Testis (tissue), 5 donors: Measurements from ENCODE around the gene TMEM9. TPM values are rescaled to one million over a fixed set of nuclear protein-coding genes. Genes with fewer than 3 reads are reported as not detected.

Source experiments
- DNase-seq: peaks from one replicate; pipeline ENCODE4 v3.0.0-alpha.2; 2019
- H3K27ac ChIP-seq, 2 donors: fragments of 200-600 bp; sonication (generic); one replicate each; pipeline ENCODE4 v1.5.1; 2019
- H3K27me3 ChIP-seq: fragments of 200-600 bp; sonication (generic); one replicate; pipeline ENCODE4 v1.5.1; 2019
- H3K36me3 ChIP-seq: fragments of 200-600 bp; sonication (generic); one replicate; pipeline ENCODE4 v1.5.1; 2017; ENCODE audit warnings: low read depth; ENCODE audit errors: missing control alignments
- H3K4me1 ChIP-seq: fragments of 200-600 bp; sonication (generic); one replicate; pipeline ENCODE4 v1.5.1; 2019
- H3K4me3 ChIP-seq, 2 donors: fragments of 200-600 bp; sonication (generic); one replicate each; pipeline ENCODE4 v1.5.1; 2017 to 2019
- H3K9me3 ChIP-seq: fragments of 200-600 bp; sonication (generic); one replicate; pipeline ENCODE4 v1.5.1; 2017
- POLR2A ChIP-seq: fragments of 450-650 bp; IDR thresholded peaks from one replicate; pipeline ENCODE4 v1.6.1; 2017; ENCODE audit warnings: antibody characterized with exemption, mild to moderate bottlenecking, moderate library complexity
- WGBS, 2 donors: methylation state at CpG; one replicate each; pipeline ENCODE4 v1.1.5; 2018; 5-methylcytosine and 5-hydroxymethylcytosine counted together
- intact Hi-C: fragments of 100-400 bp; cut with DNase I; formaldehyde crosslinking; loops from one replicate; pipeline ENCODE4 v1.15.1; 2023; ENCODE audit warnings: low total_unique reads
- long read RNA-seq, 2 donors: transcript quantifications; one replicate each; lab custom pipeline, GENCODE V29; 2026
- polyA plus RNA-seq: library from polyadenylated mRNA; stranded (reverse); fragments of 350-450 nt; fragmentation: Illumina TruSeq; extraction: RNeasy Lipid Tissue Mini Kit (QIAGEN cat#74804); gene quantifications from one replicate; pipeline ENCODE4 v1.2.3, GENCODE V29; 2014; ENCODE audit warnings: low read depth, low replicate concordance; ENCODE audit not compliant: insufficient read depth
- total RNA-seq, 2 donors: library from RNA; depleted of rRNA; stranded (reverse); fragments of >200 nt; gene quantifications; one replicate each; pipeline ENCODE4 v1.2.3, GENCODE V29; 2016
- TF ChIP-seq, protein P1 (sequence below), 3 experiments: fragments of 450-650 bp in 2 of 3; fragments of 200-600 bp in 1 of 3; sonication (generic) in 1 of 3; IDR thresholded peaks; one replicate each; pipeline ENCODE4 v1.5.1; 2016 to 2019; ENCODE audit warnings: antibody characterized with exemption in 3 of 3, mild to moderate bottlenecking in 2 of 3, moderate library complexity in 1 of 3

The TMEM9 gene
- 100 to 1,000 TPM; 101 to 134 TPM for total RNA-seq
- 124 TPM for polyA plus RNA-seq
- long read RNA-seq, donor 1, transcript TMEM9-201 (5 exons, 1,959 nt) = minor isoform, 24 of 132 reads
- long read RNA-seq, donor 1, transcript TMEM9-204 (6 exons, 1,529 nt) = major isoform, 82 of 132 reads
- long read RNA-seq, donor 1, transcript TMEM9-209 (6 exons, 938 nt) = minor isoform, 9 of 132 reads
- long read RNA-seq, donor 1, transcript TMEM9-206 (6 exons, 507 nt) = minor isoform, 6 of 132 reads
- long read RNA-seq, donor 1, partial matches to known transcripts = 0 of 132 reads
- long read RNA-seq, donor 1, other reads (novel, unspliced or antisense) = 6 of 132 reads
- long read RNA-seq, donor 2, transcript TMEM9-204 (6 exons, 1,529 nt) = major isoform, 41 of 54 reads
- long read RNA-seq, donor 2, transcript TMEM9-201 (5 exons, 1,959 nt) = minor isoform, 8 of 54 reads
- long read RNA-seq, donor 2, partial matches to known transcripts = 0 of 54 reads
- long read RNA-seq, donor 2, other reads (novel, unspliced or antisense) = 0 of 54 reads

DNA sequence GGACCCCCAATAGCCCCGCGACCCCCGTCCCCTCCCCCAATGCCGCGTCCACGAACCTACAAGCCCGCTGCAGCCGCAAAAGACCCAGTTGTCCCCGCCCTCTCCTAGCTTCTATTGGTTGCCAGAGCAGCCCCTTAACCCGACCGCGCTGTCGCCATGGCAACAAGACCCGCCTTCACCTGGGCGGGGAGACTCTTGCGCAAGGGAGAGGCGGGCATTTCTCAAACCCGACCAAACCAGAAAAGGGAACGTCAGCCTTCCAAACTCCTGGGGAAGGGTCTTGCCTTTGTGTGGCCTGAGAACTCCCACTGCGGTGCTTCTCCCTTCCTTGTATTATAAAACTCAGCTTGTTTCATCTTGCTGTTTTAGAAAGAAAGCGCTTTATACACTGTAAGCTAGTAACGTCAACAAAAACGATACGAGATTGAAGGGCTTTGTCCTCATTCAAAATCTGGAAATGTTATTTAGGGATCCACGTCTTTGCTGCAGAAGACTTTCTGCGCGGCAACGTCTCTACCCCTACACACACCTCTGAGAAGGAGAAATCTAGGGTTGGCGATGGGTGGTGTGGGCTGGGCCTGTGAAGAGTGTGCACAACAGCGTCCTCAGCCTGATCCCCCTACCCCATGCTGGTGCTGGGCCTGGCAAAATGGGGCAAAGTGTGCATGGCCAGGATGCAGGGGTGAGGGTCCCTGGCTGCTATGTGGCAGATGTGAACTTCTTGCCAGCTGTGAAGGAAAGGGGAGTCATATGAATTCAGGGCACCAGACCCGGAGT lies at the start of gene TMEM9:
TSS of gene TMEM9 (minus strand) at position 86 of the 777 bp plus-strand sequence. CDS start 551 bp downstream, outside the sequence.
- H3K4me1 ChIP-seq = peaks cover 16% of the 10 kb centered on the region
- H3K27ac ChIP-seq = peak within 1 kb of the TSS; percentile 73 to 91
- peak within 1 kb of the TSS; percentile 91 to 97 for H3K4me3 ChIP-seq
- peak; percentile 99 for DNase-seq
- H3K27me3 ChIP-seq = no peaks in the 10 kb centered on the region
- intact Hi-C loops = no loop called here
- TF ChIP-seq, protein P1, sequence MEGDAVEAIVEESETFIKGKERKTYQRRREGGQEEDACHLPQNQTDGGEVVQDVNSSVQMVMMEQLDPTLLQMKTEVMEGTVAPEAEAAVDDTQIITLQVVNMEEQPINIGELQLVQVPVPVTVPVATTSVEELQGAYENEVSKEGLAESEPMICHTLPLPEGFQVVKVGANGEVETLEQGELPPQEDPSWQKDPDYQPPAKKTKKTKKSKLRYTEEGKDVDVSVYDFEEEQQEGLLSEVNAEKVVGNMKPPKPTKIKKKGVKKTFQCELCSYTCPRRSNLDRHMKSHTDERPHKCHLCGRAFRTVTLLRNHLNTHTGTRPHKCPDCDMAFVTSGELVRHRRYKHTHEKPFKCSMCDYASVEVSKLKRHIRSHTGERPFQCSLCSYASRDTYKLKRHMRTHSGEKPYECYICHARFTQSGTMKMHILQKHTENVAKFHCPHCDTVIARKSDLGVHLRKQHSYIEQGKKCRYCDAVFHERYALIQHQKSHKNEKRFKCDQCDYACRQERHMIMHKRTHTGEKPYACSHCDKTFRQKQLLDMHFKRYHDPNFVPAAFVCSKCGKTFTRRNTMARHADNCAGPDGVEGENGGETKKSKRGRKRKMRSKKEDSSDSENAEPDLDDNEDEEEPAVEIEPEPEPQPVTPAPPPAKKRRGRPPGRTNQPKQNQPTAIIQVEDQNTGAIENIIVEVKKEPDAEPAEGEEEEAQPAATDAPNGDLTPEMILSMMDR (IDR thresholded peaks at IDR 0.05) = no peak
- no peak for TF ChIP-seq POLR2A
- no peaks in the 10 kb centered on the region for H3K9me3 ChIP-seq
- WGBS, 2 donors = 5 to 7% methylated on average over 19 to 31 of the region's 31 CpGs
- no peaks in the 10 kb centered on the region for H3K36me3 ChIP-seq

DNA sequence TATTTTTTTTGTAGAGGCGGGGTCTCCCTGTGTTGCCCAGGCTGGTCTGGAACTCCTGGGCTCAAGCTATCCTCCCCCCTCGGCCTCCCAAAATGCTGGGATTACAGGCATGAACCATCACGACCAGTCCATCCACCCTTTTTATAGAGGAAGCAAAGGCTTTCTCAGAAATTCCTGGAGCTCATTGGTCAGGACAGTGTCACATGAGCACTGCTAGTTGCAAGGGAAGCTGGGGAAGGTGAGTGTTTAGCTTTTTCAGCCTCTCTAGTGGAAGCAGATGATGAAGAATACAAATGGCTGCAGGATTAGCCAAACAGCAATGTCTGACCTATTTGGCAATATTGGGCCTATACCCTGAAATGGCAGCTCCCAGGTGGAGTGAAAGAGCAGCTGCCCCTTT lies 44.3 kb upstream of the TMEM9 start:
- intact Hi-C loops = no loop called here
- H3K9me3 ChIP-seq = no peaks in the 10 kb centered on the region
- no peaks in the 10 kb centered on the region for H3K27me3 ChIP-seq
- no peak for DNase-seq
- 88 to 96% methylated on average over 3 of the region's 3 CpGs for WGBS, 2 donors
- H3K36me3 ChIP-seq = no peaks in the 10 kb centered on the region
- H3K4me1 ChIP-seq = peaks cover 9% of the 10 kb centered on the region
- H3K4me3 ChIP-seq = no peak overlapping the region
- H3K27ac ChIP-seq = no peak overlapping the region
- no peak for TF ChIP-seq POLR2A
- TF ChIP-seq, protein P1 (IDR thresholded peaks at IDR 0.05) = no peak

DNA sequence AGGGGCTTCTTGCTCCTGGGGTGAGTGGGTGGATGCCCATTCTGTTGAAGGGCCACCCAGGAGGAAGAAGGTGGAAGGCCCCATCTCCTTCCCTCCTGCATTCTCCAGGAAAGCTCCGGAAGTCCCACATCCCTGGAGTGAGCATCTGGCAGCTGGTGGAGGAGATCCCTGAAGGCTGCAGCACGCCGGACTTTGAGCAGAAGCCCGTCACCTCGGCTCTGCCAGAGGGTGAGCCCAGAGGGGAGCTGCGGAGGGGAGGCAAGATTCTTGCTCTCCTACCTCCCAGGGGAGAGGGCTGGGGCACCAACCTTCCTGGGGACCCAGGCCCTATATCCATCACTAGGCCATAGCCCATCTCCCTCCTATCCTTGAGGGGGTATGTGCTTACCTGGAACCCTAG lies 39.8 kb upstream of the TMEM9 start:
- H3K4me3 ChIP-seq = no peak overlapping the region
- no peak overlapping the region for H3K27ac ChIP-seq
- intact Hi-C loops = no loop called here
- WGBS, 2 donors = 39 to 44% methylated on average over 5 to 6 of the region's 6 CpGs
- no peak for DNase-seq
- no peaks in the 10 kb centered on the region for H3K36me3 ChIP-seq
- H3K27me3 ChIP-seq = no peaks in the 10 kb centered on the region
- peaks cover 24% of the 10 kb centered on the region for H3K4me1 ChIP-seq
- no peaks in the 10 kb centered on the region for H3K9me3 ChIP-seq
- TF ChIP-seq, protein P1 (IDR thresholded peaks at IDR 0.05) = no peak
- no peak for TF ChIP-seq POLR2A

DNA sequence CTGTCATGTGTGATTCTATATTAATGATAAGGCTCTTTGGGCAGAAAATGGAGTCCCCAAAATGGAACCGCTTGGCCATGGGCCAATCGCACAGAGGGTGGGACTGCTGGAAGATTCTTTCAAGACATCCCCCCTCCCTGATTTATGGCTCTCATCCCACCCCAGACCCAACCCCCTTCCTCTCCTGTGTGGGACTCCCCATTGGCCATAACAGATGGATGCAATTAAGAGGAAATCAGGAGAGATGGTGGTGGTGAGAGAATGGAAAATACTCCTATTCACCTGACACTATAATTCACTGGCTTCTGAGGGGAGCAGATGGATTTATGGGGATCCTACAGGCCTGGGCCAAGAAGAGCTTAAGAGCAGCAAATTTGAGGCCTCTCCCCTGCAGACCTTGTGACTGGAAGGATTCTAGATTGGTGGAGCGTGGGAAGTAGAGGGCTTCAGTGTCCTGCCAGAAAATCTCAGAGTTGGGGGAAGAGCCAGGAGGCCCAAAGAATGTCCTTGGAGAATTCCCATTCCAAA lies 38.1 kb upstream of the TMEM9 start:
- Histone ChIP-seq H3K9me3 (no peaks in the 10 kb centered on the region), H3K27ac (peak overlapping the region; percentile 18 to 72), H3K4me1 (peaks cover 24% of the 10 kb centered on the region), H3K27me3 (no peaks in the 10 kb centered on the region), H3K4me3 (no peak overlapping the region), H3K36me3 (no peaks in the 10 kb centered on the region)
- intact Hi-C loops = no loop called here
- peak; percentile 64 for DNase-seq
- TF ChIP-seq POLR2A = no peak
- TF ChIP-seq, protein P1 (IDR thresholded peaks at IDR 0.05) = no peak
- WGBS, 2 donors = 40 to 59% methylated on average over 3 of the region's 3 CpGs
